OCI-LY3 (cell line): ENCODE results near the gene ARVCF.

Experiments
- CTCF ChIP-seq: fragments of 200-600, 300-600 bp; sonication (generic); IDR thresholded peaks from 2 replicates; pipeline ENCODE4 v1.5.1; 2014; ENCODE audit warnings: antibody characterized with exemption, low read length, low read depth
- EZH2phosphoT487 ChIP-seq: fragments of 200-600 bp; shearing (Covaris generic); IDR thresholded peaks from 2 replicates; pipeline ENCODE4 v1.6.1; 2018; ENCODE audit warnings: antibody characterized with exemption, mixed run types, low read depth

- no peak for TF ChIP-seq CTCF
- TF ChIP-seq EZH2phosphoT487: no peak
Observed at GRCh38 chr22:20019661-20020532, 3.3 kb upstream of the ARVCF start.
